Endometrial microvascular endothelial cells (primary cell): Measurements from ENCODE around the gene RCAN2. TPM values are rescaled to one million over a fixed set of nuclear protein-coding genes. Genes with fewer than 3 reads are reported as not detected.

Experiments used
- in situ Hi-C: cut with HindIII; loops from 2 replicates; pipeline ENCODE4 v1.10.0; 2017; ENCODE audit warnings: low sequenced_read_pairs, low pct_unique_long_range_greater_than_20kb; ENCODE audit errors: inconsistent ontology term
- total RNA-seq: library from RNA; depleted of rRNA; stranded (reverse); fragments of >200 nt; gene quantifications from one replicate; pipeline ENCODE4 v1.2.3, GENCODE V29; 2015; ENCODE audit errors: inconsistent ontology term

RCAN2 gene
- total RNA-seq, 1 donor from 2014 or later = 1.4 TPM

DNA sequence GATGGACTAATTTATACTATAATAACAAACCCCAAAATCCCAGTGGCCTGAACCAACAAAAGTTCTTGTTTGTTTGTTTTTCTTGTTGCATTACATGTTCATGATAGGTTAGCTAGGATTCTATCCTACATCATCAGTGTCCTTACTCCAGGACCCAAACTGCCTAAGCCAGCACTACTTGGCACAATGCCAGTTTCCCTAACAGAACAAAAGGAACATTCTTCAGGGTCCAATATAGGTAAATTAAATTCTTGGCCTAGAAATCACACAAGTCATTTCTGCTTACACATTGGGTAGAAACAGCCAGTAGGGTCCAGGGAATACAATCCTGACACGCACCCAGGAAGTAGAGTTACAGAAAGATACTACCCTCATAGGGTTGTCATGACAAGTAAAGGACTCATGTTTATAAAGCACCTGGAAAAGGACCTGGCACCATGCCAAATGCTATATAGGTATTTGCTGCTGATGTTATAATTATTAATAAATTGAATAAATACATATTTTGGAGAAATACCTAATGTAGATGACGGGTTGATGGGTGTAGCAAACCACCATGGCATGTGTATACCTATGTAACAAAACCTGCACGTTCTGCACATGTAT is 38.8 kb downstream of the RCAN2 start:
- in situ Hi-C loops = no loop called here

DNA sequence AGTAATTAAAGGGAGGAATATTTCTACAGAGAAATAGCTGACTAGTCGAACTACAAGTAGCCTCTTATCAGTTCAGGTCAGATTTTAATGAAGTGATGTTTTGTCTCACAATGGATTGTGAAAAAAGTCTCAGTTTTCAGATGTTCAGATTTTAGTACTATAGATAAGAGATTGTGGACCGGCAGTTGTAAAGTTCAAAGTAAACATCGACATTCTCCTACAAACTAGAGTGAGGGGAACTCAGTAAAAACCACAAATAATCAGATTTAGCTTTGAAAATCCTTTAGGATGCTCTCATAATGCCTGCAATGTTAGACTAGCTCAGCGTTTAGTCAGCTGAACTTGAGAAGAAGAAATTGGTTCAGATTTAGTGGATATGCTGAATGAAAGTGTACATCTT is 39.9 kb downstream of the RCAN2 start:
- in situ Hi-C loops = no loop called here

DNA sequence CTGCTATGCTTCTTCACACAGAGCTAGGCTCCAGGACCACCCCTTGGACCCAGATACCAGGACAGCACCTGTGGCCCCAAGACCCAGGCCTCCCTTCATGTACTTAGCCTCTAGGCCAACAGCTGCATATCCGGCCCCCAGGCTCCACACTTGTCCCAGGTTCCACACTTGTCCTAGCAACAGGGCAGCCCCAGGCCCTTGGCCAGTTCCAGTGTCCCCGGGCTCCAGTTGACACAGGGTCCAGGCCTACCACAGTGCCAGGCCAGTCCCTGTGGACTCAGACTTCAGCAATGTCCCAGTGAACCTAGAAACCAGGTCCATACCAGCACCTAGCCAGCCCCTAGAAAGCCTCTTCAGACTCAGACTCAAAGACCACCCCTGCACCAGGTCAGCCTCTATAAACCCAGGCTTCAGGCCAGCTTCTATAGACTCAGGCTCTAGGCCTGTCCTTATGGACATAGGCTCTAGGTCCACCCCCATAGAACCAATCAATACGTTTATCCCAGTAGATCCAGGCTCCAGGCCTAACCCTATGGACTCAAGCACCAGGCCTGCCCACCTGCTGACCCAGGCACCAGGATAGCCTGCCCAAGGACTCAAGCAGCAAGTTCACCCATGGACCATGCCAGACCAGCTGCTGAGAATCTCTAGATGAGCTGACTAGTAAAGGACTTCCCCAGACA is 46.3 kb downstream of the RCAN2 start:
- in situ Hi-C loops = no loop called here

DNA sequence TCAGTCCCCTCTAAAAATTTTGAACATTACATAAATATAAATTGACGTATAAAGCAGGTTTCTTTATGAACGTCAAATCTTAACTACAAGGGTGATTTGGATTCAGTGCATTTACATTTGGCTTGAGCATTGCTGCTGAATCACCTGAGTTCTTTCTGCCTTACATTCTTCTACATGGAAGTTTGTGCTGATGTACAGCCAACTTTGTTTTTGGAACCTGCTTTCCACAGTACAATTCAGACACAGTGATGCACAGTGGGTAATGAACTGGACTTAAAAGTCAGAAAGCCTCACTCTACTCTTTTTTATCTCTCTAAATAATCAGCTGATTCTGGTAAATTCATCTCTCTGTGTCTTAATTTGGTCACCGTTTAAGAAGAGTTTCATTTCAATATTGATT is 47.6 kb downstream of the RCAN2 start:
- in situ Hi-C loops = no loop called here

DNA sequence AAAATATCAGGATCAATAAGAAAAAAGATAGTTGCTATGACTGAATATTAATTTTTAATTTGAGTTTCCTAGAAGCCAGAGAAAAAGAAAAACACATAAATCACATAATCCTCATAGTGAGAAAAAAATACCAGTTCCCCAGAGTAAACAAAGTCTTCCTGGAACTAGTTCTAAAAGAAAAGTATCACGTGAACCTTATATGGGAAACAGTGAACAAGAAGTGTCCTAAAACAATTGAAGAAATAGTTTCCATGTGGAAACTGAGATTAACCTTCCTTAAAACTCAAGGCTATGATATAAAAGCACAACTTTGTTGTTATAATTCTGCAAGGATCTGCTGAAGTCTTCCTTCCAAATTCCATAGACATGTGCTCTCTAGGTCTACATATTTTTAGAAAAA is 50.6 kb downstream of the RCAN2 start:
- in situ Hi-C loops = no loop called here

DNA sequence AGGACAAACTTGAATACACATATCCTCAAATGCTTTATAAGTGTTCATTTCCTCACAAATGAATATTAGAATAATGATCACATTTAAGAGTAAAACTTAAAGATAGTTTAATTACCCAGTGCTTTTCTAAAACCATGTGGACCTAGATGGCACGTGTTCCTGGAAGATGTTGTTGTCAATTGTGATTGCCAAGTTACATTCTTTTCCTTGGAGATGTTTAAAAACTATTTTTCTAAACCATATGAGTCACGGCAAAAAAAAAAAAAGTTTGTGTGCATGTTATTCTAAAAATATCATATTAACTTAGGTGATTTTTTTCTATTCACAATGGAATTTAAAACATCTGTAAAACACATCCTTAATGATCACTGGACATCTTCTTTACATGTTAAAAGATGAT is 51.1 kb downstream of the RCAN2 start:
- in situ Hi-C loops = no loop called here

DNA sequence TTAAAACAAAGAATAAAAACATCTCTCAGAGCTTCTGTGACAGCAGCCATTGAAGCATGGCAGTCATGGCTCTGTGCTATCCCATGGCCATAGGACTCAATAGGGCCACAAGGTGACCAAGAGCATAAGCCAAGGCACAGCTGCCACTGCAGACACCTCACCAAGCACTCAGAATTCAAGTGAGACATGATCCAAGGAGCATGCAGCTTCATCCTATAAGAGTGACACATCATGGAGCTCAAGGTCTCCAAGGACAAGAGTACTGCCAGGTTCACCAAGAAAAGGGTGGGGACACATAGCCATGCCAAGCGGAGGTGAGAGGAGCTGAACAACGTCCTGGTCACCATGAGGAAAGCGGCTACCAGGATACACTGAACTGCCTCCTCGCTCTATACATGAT is 53.0 kb downstream of the RCAN2 start:
- in situ Hi-C loops = no loop called here

DNA sequence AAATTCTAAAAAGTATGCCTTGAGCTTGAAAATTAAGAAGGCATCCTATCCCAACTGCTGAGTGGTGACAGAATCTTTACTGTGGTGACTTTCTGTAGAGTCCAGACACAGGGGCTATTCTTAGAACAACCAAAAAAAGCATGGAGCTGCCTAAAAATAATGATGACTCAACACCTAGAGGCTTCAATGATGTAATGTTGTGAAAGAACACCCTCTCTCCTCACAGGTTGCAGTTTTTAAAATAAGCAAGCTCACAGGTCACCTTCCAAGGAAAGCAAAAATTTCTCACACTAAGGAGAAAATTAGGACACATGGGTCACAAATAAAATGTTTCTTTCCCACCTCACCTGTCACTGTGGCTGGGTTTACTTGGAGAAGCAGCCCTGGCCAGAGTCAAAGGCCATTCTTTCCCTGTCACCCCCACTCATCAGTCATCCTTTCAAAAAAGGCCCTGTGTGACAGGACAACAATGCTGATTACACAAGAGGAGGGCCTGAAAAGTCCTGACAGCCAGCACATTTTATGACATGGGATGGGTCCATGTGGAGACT is 53.5 kb downstream of the RCAN2 start:
- in situ Hi-C loops = no loop called here

DNA sequence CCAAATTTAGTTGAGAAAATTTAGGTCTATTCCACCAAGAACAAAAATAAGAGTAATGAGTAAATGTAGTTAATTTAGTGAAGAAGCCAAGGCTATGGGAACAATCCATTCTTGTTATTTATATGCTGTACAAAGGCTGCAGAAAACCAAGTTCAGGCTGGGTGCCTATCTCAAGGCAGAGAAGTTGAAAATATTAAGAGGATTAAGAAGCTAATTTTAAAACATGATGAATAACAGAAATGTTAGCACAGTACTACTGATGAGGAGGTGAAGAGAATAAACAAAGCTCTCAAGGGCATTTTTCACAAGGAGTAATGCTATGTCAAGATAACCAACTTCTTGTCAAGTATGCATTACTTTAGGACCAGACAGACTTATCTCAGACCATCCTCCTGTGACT is 68.6 kb downstream of the RCAN2 start:
- in situ Hi-C loops = no loop called here

DNA sequence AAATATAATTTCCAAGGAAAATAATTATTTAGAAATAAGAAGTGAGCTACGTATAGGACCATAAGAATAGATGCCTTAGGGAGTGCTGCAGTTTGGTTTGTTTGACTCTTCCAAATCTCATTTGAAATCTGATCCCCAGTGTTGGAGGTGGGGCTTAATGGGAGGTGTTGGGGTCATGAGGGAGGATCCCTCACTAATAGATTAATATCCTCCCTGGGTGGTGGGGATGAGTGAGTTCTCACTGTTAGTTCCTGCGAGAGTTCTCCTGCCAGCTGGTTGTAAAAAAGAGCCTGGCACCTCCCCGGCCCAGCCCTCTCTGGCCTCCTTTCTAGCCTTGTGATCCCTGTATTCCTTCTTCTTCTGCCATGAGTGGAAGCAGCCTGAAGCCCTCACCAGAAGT is 69.3 kb downstream of the RCAN2 start:
- in situ Hi-C loops = no loop called here

DNA sequence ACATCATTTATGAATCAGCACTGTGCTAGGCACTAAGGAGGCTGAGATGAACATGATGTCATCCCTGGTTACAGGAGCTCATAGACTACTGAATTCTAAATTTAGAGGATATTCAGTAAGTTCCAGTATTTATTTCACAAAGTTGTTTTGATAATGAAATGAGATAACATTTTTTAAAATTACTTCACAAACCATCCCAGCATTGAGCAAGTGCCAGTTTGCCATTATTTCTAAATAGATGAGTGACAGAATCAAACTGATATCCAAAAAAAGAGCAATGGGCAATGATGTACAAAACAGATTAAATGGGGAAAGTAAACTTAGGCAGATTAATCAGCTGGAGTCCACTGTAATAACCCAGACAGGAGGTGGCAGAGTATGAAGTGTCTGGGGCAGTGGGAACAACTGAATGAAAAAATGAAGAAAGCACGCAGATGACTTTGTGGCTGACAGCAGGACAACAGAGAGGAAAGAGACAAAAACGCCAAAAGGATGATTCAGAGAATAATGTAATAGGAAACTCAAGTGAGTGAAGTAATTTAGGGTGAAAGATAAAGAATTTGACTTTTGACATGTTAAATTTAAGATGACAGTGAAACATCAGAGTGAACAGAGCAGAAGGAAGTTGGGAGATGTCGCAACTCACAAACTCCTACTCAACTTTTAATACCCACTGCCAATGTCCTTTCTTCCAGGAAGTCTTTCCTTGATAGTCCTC is 70.2 kb downstream of the RCAN2 start:
- in situ Hi-C loops = no loop called here

DNA sequence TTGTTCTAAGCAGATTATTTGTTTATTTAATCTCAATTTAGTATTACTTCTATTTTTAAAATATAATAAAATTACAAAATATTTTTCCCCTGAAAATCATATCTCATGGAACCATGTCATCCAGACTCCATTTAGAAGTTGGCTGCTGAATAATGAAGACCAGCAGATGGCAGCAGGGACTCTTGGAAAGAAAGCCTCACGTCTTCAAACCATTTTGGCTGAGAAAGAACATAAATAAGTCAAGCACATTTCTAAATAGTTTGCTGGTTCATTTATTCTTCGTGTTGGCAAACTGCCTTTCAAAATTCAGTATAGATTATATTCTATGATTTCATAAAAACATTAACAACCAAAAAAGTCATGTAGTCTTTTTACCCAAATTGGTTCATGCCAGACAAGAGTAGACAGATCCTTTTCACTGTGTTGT is 71.7 kb downstream of the RCAN2 start:
- in situ Hi-C loops = no loop called here

DNA sequence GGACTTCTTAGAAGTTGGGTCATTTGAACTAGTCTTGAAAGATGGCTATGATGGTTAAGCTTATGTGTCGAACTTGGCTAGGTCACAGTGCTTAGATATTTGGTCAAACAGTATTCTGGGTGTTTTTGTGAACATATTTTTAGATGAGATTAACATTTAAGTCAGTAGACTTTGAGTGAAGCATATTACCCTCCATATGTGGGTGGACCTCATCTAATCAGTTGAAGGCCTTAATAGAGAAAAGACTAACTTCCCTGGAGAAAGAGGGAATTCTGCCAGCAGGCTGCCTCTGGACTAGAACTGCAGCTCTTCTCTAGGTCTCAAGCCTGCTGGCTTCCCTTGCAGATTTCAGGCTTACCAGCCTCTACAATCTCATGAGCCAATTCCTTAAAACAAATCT is 76.9 kb downstream of the RCAN2 start:
- in situ Hi-C loops = no loop called here

DNA sequence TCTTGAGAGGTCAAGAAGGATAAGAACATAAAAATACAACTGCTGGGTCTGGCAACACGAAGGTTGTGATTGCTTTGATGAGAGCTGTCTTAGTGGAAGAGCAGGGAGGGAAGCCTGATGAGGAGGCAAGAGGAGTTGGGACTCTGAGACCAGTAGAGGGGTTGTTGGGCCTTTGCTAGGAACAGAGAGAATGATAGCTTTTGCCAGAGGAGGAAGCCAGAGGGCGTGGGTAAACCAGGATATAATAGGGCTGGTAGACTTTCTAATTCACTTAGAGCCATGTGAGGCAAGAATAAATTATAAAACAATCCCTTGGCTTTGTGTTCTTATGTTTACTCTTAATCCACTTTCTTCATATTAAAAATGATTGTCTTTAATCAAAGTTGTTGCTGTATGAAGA is 78.6 kb downstream of the RCAN2 start:
- in situ Hi-C loops = no loop called here

DNA sequence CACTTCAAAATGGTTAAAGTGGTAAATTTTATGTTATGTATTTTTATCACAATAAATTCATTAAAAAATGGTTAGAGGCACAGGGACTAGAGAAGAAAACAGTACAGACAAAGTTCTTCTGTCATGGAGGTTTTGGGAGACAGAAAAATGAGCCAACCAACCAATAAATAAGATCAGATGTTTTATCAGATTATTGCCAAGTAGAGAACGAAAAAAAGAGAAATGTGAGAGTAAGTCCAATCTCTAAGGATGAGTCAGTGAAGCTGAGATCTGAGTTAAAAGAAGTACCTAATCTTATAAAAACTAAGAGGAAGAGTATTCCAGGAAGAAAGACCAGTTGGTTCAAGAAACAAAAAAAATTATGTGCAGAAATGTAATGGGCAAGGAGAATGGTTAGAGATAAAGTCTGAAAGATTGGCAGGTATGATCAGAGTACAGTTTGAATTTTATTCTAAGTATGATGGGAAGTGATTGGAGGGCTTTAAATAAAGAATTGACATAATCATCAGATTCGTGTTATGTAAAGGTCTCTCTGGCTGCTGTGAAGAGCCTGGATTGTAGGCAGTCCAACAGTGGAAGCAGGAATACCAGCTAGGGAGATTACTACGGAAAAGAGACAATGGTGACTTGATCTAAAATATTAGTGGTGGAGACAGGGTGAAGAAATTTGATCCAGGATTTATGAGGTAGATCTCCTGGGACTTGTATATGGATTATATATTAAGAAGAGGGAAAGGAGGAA is 79.6 kb downstream of the RCAN2 start:
- in situ Hi-C loops = no loop called here

DNA sequence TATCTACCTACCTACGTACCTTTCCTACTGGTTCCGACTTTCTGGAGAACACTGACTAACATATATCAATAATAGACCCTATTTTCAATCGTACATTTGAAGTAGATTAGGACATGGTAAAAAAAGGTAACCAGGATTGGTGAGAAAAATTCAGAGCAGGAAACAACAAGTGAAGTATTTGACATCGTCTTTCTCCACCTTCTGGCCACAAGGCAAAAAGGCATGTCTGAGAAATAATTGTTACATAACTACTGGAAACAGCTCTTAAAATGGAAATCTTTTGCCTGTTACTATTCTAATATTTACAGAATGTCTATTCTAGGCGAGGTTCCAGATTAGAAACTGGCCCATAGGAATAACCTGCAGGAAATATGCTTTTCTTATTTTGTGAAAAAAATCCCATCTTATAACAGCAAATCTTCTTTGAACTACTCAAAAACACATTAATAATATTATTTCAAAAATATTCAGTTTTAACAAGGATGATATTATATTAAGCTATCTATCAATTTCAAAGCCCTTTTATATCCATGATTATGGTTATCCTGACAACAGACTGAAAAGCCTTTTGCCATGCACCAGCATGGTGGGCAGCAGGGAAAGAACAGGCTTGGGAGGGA is 80.8 kb downstream of the RCAN2 start:
- in situ Hi-C loops = no loop called here

DNA sequence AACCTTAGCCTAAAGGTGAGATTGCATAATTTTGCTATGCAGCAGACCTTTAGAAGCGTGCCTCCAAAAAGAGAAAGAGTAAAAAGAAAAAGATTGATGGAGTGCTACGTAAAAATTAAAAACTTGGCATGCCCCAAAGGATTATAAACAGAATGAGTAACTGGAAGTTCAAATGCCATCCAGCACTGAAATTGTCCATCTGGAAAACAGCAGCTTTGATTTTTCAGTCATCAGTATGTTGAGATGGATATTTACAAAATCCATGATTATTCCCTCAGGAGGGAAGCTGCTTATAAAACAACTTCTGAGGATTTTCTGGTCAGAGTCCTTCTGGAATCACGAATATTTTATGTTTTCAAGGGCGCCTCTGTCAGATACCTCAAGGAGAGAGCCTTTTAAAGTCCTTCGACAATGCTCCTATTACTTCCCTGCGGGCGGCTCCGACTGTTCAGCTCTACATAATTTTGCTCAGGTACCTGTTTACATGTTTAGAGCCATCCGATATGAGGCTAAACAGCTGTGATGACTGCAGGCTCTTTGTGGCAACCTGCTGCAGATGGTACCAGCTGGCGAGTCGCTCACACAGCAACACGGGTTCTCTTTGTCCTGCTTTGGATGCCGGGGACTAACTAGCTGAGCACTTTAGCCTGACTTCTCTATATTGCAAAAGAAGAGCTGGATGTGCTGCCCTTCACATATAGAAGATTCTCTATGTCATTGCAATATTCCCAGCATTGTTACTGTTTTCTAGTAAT is 83.3 kb downstream of the RCAN2 start:
- in situ Hi-C loops = no loop called here

DNA sequence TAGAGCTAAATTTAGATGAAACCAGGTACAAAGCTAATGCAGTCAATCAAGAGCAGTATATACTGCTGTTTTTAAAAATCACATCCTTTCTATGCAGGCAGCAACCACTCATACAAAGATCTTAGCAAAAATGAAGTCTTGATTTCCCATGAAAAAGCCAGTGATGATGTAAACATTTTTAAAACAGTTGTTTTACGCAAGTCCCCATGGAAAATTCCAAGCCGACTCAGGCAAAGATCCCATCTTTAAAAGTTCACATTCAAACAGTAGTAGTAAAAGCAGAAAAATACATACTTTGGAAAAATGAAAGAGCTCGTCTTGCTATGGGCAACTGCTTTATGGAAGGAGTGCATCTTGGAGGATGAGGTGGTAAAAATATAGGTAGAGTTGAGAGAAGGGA is 84.0 kb downstream of the RCAN2 start:
- in situ Hi-C loops = no loop called here
